ENCODE measurements around the gene SPATA33.
A peak's percentile ranks its signal among the peaks of the same experiment; 100 is the strongest.

Gene SPATA33

DNA sequence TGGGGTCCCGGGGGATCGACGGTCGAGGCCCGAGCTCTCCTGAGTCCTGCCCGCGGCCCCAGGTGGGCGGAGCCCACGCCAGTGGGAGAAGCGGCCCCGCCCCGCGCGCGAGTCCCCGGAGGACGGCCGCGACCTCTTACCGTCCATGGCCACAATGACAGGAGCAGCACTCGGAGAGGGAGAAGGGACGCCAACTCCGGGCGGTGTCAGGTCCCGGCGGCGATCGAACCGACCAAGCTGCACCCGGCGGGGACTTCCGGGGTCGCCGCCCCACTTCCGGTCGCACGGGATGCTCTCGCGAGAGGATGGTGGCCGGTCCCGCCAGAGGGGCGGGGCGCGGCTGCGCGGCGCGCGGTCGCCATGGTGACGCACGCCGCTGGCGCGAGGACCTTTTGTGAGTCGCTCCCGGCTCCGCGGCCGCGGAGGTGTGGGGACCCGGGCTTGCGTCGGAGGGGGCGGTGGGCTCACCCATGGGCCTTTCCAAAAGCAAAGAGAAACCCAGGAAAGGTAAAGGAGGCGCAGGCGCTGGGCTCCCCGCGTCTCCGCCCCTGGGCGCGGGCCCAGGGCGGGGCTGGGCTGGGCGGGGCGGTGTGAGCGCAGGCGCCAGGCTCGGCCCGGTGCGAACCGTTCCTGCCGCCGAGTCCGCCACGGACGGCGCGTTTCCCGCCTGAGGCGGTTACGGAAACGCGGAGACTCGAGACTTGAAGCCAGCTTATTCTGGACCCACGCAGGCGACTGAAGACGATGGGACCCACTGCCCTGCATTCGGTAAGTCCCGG is at the start of gene SPATA33, which contains the start of gene CHMP1A:
TSS of gene SPATA33 (plus strand) at position 395 of the 779 bp plus-strand sequence. CDS start at position 471, 76 bp downstream.
TSS of gene CHMP1A (minus strand) at position 267 of the 779 bp plus-strand sequence. CDS start at position 147, 120 bp downstream.
- DNase-seq (ENCODE audit: low spot score) = peak; percentile 78

DNA sequence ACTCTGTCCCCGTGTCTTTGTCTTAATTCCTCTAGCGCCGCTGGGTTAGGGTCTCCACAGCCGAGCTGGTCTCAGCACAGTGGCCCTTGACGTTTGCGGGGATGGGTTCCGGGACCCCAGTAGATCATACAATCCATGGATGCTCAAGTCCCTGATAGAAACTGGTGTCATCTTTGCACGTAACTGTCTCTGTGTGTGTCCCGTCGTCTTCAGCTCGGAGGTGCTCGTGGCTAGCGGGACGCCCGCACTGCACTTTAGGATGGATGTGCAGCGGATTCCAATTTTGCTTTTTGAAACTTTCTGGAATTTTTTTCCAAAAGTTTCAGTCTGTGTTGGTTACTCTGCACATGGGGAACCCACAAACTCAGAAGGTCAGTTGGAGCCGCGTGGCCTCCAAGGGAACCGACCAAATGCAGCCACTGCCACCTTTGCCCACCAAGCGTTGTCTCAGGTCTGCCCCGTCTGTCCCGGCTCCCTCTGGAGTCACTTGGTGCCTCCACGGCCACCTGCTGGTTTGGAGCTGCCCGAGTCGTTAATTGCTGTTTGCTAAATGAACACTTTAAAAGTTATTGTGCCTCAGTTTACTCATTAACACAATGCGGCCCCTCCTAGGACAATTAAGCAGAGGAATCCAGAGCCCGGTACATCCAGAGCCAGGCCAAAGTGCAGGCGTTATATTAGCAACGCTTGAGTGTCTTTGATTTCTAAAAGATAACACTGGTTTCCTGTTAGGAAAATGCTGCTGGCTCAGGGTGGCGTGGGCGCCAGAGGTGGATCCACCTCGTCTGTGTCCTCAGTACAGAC is 49.5 kb upstream of the SPATA33 start:
- no peak for DNase-seq (ENCODE audit: low spot score)

DNA sequence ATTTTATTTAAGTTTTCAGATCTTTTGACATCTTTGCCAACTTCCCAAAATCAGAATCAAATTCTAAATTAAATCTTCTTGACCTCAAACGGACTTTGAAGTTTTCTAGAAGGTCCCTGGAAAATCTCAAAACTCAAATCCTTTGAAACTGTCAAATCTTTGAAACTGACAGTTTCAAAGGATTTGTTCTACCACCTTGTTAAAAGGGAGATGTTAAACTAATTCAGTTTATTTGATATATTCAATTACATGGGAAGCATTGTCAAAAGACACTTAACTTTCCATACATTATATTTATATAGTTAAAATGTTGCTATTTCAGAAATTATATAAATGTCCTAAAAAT is 47.6 kb upstream of the SPATA33 start:
- no peak for DNase-seq (ENCODE audit: low spot score)

DNA sequence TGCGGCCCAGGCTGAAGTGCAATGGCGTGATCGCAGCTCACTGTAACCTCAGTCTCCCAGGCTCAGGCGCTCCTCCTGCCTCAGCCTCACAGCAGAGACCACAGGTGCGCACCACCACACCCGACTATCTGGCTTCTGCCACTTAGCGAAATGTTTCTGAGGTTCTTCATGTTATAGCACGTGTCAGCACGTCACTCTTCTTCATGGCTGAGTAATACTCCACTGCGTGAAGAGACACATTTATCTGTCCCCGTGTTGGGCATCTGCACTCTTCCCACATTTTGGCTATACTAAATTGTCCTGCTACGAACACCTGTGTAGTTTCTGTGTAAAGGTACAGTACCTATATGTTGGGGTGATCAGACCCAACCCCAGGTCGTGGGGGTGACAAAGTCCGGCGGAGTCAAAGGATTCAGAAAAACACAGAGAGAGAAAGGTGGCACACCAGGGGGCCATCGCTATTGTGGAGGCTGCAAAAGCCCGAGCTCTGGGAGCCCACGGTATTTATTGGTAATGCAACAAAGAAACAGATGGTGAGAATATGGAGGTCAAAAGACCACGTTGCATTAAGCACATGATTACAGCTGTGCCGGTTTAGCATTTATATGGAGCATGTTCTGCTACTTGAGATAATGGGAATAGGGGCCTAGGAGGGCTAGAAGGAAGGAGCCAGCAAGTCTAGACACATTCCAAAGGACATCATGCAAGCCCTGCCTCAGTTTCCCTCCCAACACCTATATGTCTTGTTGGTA is 45.0 kb upstream of the SPATA33 start:
- DNase-seq (ENCODE audit: low spot score) = no peak

DNA sequence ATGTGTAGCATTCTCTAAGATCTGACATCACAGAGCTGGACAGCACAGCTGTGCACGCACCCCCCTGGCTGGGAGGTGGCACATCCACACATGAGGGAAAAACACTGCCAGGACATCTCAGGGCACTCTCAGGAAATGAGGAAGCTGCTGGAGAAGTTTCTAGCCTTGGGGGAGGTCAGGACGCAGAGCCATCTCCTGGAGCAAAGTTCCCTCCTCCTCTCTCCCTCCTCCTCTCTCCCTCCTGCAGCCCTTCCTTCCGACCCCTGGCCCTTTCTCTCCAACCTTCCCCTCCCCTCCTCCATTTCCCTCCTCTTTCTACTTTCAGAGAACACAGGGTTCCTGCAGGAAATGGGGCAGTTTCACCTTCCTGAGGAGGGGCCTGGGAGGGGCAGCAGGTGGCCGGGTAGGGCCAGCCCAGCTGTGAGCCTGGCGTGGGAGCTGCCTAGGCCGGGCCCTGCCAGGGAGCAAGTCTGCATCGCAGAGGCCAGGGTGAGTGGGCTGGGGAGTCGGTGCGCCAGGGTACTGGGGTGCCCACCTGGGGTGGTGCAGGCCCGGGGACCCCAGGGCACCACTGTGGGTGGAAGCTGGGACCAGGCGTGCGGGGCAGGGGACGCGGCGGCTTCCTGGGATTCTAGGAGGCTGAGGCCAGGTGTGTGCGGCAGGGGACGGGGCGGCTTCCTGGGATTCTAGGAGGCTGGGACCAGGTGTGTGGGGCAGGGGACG is 44.2 kb upstream of the SPATA33 start, which contains the start of gene DPEP1:
TSS of gene DPEP1 (plus strand) at position 412 of the 723 bp plus-strand sequence. CDS start 16,769 bp downstream, outside the sequence.
- no peak for DNase-seq (ENCODE audit: low spot score)

DNA sequence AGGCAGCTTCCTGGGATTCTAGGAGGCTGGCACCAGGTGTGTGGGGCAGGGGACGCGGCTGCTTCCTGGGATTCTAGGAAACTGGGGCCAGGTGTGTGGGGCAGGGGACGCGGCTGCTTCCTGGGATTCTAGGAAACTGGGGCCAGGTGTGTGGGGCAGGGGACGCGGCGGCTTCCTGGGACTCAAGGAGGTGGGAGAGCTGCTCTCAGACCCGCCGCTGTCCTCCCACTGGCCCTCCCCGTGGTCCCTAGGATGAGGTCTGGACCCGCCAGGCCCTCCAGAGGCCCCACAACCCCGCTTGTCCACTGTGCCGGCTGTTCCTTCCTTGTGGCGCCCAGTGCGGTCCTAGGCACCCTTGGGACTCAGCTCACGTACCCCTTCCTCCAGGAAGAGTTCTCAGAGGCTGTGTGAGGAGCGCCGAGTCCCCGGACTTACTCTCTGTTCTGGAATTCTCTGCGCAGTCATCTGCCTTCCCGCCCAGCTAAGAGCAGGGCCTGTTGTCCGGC is 43.6 kb upstream of the SPATA33 start:
- DNase-seq (ENCODE audit: low spot score) = no peak

DNA sequence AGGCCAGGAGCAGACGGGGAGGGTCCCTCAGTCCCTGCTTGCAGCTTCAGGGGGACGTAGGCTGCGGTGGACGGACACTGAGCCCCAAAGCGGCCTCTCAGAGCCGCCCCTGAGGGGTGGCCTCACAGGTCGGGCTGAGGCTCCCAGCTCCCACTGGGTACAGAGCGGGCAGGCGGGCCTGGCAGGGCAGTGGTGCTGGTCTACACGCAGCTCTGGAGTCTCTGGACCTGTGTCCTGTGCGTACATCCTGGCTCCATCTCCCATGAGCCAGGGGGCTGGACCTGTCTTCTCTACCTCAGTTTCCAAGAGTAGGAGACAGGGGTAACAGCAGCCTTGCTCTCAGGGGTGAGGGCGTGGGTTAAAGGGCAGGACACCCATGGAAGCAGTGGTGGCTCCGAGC is 42.5 kb upstream of the SPATA33 start:
- no peak for DNase-seq (ENCODE audit: low spot score)

DNA sequence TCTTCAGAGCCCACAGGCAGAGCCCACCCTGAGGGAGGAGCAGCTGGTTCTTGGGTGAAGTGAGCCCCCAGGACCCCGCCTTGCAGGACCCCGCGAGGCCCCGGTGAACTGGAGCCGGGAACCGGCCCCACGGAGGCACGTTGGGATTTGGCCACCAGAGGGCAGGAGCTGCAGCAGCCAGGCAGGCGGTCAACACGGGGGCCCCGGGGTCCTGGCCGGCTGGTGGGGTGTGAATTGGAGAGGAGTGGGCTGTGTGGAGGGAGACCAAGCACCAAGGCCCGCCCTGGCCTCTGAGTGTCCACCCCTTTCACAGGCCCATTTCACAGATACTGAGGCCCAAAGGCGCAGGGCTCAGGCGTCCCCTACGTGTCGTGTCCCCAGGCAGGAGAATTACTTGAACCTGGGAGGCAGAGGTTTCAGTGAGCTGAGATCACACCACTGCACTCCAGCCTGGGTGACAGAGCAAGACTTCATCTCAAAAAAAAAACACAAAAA is 42.0 kb upstream of the SPATA33 start:
- DNase-seq (ENCODE audit: low spot score) = no peak

DNA sequence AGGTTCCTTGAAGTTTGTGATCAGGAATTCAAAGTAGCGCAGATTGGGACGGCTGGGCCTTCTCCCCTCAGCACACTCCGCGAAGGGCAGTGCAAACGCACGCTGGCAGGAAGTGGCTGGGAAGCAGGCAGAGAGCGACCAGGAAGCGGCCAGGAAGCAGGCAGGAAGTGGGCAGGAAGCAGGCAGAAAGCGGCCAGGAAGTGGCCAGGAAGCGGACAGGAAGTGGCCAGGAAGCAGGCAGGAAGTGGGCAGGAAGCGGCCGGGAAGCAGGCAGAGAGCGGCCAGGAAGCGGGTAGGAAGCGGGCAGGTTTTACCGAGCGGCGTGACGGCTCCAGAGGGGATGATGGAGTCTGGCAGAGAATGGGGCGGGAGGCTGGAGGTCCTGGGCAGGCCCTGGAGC is 41.0 kb upstream of the SPATA33 start:
- no peak for DNase-seq (ENCODE audit: low spot score)

DNA sequence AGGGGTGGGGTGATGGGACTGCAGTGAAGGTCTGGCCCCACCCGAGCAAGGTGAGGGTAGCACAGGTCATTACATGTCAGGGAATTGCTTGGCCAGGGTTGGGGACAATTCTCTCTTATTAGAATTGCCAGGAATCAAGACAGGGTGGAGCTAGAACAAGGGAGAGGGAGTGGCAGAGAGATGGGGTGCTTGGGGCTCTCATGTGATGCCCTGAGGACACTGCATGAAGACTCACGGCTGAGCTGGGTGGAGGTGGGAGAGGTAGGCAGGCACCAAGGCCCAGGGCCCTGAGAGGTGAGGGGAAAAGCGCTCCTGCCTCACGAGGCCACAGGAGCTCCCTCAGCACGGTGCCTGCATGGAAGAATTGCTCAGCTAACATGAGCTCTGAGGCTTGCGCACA is 40.6 kb upstream of the SPATA33 start:
- no peak for DNase-seq (ENCODE audit: low spot score)

DNA sequence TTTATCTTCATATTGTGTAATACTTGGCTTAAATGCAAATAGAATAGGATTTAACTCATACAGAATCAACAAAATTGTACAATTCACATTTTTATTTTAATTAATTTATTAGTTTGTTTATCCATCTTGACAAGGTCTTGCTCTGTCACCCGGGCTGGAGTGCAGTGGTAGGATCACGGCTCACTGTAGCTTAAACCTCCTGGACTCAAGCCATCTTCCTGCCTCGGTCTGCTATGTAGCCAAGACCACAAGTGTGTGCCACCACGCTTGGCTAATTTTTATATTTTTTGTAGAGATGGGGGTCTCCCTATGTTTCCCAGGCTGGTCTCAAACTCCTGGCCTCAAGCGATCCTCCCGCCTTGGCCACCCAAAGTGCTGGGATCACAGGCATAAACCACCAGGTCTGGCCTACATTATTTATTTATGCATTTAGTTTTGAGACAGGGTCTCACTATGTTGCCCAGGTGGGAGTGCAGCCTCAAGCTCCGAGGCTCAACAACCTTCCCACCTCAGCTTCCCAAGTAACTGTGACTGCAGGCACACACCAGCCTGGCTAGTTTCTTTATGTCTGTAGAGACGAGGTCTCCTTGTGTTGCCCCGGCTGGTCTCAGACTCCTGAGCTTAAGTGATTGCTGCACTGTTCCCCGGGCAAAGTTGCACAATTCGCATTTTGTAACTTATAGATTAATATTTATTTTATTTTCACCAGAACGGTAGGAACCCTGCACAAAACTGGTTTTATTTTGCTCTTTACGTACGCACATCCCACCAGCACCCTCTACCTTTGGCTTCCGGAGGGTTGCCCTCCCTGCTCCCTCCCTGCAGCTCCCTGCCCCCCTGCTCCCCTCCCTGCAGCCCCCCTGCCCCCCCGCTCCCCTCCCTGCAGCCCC is 39.3 kb upstream of the SPATA33 start:
- peak; percentile 40 for DNase-seq (ENCODE audit: low spot score)

DNA sequence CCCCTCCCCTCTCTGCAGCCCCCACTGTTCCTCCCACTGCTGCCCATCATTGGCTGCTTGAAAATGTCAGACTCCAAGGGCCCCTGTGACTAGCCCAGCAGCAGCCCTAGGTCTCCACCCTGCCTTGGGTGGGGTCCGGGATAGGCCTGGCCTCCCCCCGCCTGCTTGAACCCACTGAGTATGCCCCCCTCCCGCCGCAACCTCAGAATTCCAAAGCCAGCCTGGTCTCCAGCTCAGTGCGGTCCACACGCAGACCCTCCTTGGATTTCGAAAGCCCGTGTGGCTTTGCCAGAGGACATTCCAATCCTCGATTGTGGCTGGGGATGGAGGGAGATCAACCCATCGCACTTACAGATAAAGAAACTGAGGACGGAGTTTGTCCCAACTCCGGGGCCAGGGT is 37.8 kb upstream of the SPATA33 start:
- no peak for DNase-seq (ENCODE audit: low spot score)

DNA sequence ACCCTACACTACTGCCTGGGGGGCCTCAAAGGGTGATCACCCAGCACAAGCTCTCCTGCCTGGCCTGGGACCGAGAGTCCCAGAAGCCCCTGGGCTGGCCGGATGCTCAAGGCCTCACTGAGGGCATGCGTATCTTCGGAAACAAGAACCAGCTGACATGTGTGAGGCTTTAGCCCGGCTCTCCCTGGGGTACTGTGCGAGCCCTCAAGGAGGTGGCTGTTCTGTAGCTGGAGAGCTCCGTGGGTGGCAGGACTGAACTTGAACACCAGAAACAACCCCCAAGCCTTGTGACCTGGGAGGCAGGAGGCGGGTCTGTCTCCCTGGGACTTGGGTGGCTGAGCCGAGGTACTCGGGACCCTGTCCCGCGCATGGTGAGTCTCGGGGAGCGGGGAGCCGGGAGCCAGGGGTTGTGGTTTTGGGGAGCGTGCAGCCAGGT is 37.2 kb upstream of the SPATA33 start:
- no peak for DNase-seq (ENCODE audit: low spot score)

DNA sequence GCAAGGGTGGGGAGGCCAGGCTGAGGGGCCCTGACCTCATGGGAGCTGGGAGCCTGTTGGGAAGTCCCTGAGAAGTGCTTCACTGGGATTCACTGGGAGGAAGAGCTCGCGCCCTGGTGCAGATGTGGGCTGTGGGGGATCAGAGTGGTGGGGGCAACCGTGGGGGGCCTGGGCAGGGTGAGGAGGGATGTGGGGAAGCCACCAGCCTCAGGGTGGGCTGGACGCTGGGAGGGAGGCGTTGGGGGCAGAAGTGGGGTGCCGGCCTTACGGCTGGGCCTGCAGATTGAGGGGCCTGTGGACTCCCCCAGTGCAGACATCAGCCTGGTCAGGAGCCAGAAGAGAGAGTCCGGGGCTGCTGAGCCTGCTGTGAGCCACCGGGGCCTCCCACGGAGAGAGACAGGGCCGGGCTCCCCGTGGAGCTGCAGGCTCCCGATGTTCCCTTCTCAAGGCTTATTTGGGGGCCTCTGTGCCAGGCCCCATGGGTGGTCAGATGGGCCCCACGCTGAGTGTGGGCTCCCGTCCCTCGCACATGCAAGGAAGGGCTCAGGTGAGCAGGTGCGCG is 36.4 kb upstream of the SPATA33 start:
- no peak for DNase-seq (ENCODE audit: low spot score)

DNA sequence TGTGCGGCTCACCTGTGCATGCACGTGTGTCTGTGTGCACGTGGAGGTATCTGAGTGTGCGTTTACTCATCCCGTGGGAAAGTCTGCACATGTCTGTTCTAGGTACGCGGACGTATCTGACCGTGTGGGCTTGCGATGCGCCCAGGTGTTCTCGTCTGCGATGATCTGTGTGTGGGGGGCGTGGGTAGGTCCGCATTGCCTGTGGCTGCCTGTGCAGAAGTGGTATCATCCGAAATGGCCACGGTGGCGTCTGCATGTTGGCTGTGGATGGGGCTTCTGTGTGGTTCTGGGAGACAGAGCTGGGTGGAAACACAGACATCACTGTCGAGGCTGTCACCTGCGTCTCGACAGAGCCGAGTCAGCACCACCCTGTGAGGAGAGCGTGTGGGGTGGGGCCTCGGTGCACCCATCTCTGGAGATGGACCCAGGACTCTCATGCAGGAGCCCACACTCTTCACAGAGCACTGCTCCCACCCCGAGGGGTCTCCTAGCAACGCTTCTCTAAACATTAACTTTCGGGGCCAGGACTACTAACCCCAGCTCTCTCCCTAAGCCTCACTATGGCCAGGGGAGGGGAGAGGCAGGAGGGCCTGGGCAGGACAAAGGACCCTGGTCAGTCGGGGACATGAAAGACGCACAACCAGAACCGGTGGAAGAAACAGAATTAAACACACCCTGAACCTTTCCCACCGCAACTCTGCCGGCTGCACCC is 35.8 kb upstream of the SPATA33 start:
- DNase-seq (ENCODE audit: low spot score) = no peak

DNA sequence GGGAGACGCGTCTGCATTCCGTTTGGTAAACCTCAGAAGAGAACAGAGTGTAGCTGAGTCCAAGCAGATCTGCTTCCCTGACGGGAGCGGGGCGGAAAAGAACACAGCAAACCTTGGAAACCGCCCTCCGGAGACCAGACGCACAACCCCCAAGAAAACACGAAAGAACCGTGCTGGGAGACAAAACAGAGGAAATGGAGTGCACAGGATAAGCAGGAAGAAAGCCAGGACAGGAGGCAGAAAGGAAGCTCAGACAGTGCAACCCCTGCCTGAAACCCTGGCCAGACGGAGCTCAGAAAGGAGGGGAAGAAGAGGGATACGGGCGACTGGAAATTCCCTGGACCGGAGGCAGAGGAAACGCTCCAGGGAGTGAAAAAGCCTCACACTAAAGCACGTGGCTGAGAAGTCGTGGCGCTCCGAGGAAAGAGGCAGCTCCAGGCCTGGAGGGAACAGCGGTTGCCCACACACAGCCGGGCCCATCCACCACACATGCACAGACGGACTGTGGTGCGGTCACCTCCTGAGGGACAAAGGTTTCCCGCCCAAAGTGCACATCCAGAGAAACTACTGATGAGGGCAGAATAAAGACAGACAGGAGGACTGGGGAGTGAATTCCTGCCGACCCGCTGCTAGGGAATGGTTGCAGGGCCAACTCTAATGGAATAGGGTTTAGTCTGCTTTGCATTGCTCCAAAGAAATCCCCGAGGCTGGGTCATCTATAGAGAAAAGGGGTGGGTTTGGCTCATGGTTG is 34.0 kb upstream of the SPATA33 start:
- DNase-seq (ENCODE audit: low spot score) = no peak

DNA sequence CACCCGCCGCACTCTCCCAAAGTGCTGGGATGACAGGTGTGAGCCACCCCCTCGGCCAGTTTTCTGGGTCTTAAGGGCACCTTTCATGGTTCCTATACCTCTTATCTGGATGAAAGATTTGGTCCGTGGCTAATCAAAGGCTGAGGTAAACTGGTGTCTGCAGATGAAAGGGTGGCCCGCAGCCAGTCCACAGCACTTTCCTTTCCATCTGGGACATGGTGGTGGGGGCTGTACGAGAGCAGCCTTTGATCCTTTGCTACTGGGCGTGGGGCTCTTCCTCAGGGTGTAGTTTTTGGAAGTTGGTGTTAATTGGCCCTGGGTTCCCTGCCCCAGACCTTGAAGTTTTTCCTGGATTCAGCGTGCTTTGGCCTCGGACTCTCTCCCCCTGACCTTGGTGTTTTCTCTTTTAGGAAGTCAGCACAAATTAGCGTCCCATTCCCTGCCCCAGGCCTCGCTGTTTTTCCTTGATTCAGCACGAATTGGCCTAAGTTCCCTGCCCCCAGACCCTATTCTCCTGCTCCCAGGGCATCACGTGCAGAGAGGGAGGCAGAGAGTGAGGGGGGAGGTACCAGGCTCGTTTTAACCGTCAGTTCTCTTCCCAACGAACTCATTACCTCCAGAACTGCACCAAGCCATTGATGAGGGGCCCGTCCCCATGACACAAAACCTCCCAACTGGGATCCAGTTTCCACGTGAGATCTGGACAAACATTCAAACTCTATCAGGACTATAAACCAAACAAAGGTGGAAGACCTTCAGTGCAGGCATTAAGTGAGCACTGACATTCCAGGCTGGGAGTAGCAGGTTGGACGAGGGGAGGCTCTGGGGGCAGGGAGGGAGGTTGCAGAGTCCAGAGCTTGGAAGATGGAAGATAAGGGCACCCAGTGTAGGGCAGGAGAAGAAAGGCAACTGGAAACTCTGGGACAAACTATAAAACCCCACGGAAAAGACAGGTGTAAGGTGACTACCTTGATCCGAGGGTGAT is 32.6 kb upstream of the SPATA33 start:
- DNase-seq (ENCODE audit: low spot score) = no peak

Data from cerebellar cortex (tissue), 1 donor.